GM12865 (cell line): ENCODE measurements around the gene SAMD4B.

Experiments used
- DNase-seq: peaks from one replicate; pipeline ENCODE4 v3.0.0; 2010; ENCODE audit warnings: low read depth
- H3K4me3 ChIP-seq: 2 replicates; pipeline ENCODE4 v1.5.1; 2011; ENCODE audit warnings: mild to moderate bottlenecking, low read depth, low read length, control low read depth
- CTCF ChIP-seq: IDR thresholded peaks from 2 replicates; pipeline ENCODE4 v1.5.1; 2011; ENCODE audit warnings: low read length, control low read depth, low read depth, inconsistent platforms; ENCODE audit not compliant: insufficient read depth; ENCODE audit errors: missing control alignments

SAMD4B gene

DNA sequence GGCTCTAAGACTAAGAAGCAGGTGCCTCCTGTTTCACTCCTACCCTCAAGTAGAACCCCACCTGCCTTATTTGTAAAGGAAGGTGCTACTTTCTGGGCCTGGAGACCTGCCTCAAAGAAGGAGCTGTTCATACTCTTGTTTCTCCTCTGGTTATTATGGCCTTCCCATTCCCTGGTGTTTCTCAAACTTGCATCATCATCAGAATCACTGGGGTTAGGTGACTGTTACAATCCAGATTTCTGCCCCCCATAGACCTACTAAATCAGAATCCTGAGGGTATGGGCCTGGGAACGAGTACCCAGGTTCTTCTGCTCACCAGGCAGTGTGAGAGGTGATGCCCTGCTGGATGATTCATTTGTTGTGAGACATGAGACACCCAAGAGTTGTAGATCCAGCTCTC, 18.4 kb downstream of the SAMD4B start:
- no peak for DNase-seq
- no peak overlapping the region for H3K4me3 ChIP-seq
- TF ChIP-seq CTCF = no peak

GRCh38 chr19:39362682-39363657, 20.7 kb downstream of the SAMD4B start:
- no peak for TF ChIP-seq CTCF
- H3K4me3 ChIP-seq = no peak overlapping the region
- no peak for DNase-seq

GRCh38 chr19:39363901-39364457, 21.8 kb downstream of the SAMD4B start:
- no peak overlapping the region for H3K4me3 ChIP-seq
- TF ChIP-seq CTCF = no peak
- no peak for DNase-seq

DNA sequence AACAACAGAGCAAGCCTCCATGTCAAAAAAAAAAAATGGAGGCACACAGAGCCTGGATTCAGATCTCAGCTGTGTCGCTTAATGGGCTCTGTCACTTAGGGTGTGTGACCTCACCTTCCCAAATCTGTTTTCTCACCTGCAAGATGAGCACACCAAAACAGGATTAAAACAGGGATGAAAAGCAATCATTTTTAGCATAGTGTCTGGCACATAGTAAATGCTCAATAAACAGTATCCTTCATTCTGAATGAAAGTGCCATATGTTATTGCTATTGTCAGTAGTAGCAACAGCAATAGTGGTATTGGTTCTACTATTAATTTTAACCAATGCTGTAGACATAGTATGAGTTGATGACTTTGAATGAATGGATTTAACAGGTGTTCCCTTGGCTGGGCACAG, 23.3 kb downstream of the SAMD4B start:
- no peak for TF ChIP-seq CTCF
- H3K4me3 ChIP-seq = no peak overlapping the region
- DNase-seq = no peak

GRCh38 chr19:39369200-39369599, 27.0 kb downstream of the SAMD4B start:
- no peak for TF ChIP-seq CTCF
- no peak overlapping the region for H3K4me3 ChIP-seq
- DNase-seq = no peak

DNA sequence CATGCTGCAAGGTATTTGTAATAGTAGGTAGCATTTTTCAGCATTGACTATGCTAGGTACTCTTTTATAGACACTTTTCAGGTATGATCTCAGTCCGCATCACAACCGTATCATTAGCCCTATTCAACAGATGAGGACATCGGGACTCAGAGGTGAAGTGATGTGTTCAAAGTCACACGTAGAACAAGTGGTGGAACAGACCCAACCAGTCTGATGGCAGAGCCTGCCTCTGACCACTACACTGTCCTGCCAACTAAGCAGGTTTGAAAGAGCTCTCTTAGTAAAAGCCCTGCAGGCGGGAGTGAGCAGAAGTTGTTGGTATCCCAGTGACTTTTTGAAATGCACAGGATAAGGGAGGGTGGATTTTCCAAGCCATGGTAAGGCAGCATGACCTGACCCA, 28.5 kb downstream of the SAMD4B start:
- no peak for DNase-seq
- TF ChIP-seq CTCF = no peak
- no peak overlapping the region for H3K4me3 ChIP-seq
